GM19025 (cell line): ENCODE results near the gene PPARD.

Experiments used
- ATAC-seq: cut with Tn5 transposase; IDR thresholded peaks from one replicate; pipeline ENCODE4 v1.9.1; 2021; ENCODE audit warnings: mild to moderate bottlenecking, low read depth, moderate library complexity; ENCODE audit not compliant: unreplicated experiment

Gene PPARD

GRCh38 chr6:35402136-35402855 is 59.9 kb downstream of the PPARD start:
- ATAC-seq, result no peak

GRCh38 chr6:35402856-35403191 is 60.5 kb downstream of the PPARD start:
- no peak for ATAC-seq

- no peak for ATAC-seq
Observed at GRCh38 chr6:35403544-35404442, 61.4 kb downstream of the PPARD start.

- ATAC-seq, result no peak
Observed at GRCh38 chr6:35406711-35407485, 64.5 kb downstream of the PPARD start.

GRCh38 chr6:35409245-35409644 is 66.9 kb downstream of the PPARD start:
- no peak for ATAC-seq

- ATAC-seq, result no peak
Observed at GRCh38 chr6:35410131-35410530, 67.8 kb downstream of the PPARD start.

GRCh38 chr6:35411066-35411465 is 68.7 kb downstream of the PPARD start:
- ATAC-seq, result no peak

- ATAC-seq, result no peak
Observed at GRCh38 chr6:35412102-35412501, 69.7 kb downstream of the PPARD start.

GRCh38 chr6:35413911-35414310 is 71.6 kb downstream of the PPARD start:
- ATAC-seq, result no peak

- ATAC-seq, result no peak
Observed at GRCh38 chr6:35415065-35415891, 72.9 kb downstream of the PPARD start.

- ATAC-seq, result no peak
Observed at GRCh38 chr6:35417979-35418661, 75.8 kb downstream of the PPARD start.

- no peak for ATAC-seq
Observed at GRCh38 chr6:35419417-35419816, 77.1 kb downstream of the PPARD start.

GRCh38 chr6:35419961-35420360 is 77.6 kb downstream of the PPARD start:
- no peak for ATAC-seq

GRCh38 chr6:35425284-35425683 is 82.9 kb downstream of the PPARD start:
- no peak for ATAC-seq

GRCh38 chr6:35426074-35426473 is 83.7 kb downstream of the PPARD start:
- ATAC-seq, result no peak

GRCh38 chr6:35427435-35427834 is 85.1 kb downstream of the PPARD start:
- no peak for ATAC-seq

- ATAC-seq, result no peak
Observed at GRCh38 chr6:35427851-35428321, 85.5 kb downstream of the PPARD start.

- no peak for ATAC-seq
Observed at GRCh38 chr6:35428421-35429149, 86.2 kb downstream of the PPARD start.

- no peak for ATAC-seq
Observed at GRCh38 chr6:35429463-35429862, 87.1 kb downstream of the PPARD start.
